ENCODE measurements around the gene DENND4B.
A peak's percentile ranks its signal among the peaks of the same experiment; 100 is the strongest.

Gene DENND4B

GRCh38 chr1:153945795-153946621 lies 510 bp downstream of the DENND4B start:
- H3K4me3 ChIP-seq (ENCODE audit: low read depth, low read length), result peak overlapping the region; percentile 61
- H3K9me3 ChIP-seq (ENCODE audit: severe bottlenecking), result no peaks in the 10 kb centered on the region
- DNase-seq, result peak; percentile 78
- peak overlapping the region; percentile 77 for H3K27ac ChIP-seq
- H3K36me3 ChIP-seq, result peaks cover 82% of the 10 kb centered on the region
- no peaks in the 10 kb centered on the region for H3K27me3 ChIP-seq (ENCODE audit: insufficient read depth, low read depth, severe bottlenecking)
- no peak for TF ChIP-seq CTCF (IDR thresholded peaks at IDR 0.05; ENCODE audit: low read depth, low read length)

GRCh38 chr1:153945131-153945794 lies 1.3 kb downstream of the DENND4B start:
- Histone ChIP-seq H3K9me3 (ENCODE audit: severe bottlenecking) (no peaks in the 10 kb centered on the region), H3K36me3 (peaks cover 82% of the 10 kb centered on the region), H3K4me3 (ENCODE audit: low read depth, low read length) (peak overlapping the region; percentile 61), H3K27ac (peak overlapping the region; percentile 77), H3K27me3 (ENCODE audit: insufficient read depth, low read depth, severe bottlenecking) (no peaks in the 10 kb centered on the region)
- TF ChIP-seq CTCF (IDR thresholded peaks at IDR 0.05; ENCODE audit: low read depth, low read length), result no peak
- no peak for DNase-seq

- Histone ChIP-seq H3K27ac (no peak overlapping the region), H3K27me3 (ENCODE audit: insufficient read depth, low read depth, severe bottlenecking) (no peaks in the 10 kb centered on the region), H3K9me3 (ENCODE audit: severe bottlenecking) (no peaks in the 10 kb centered on the region), H3K36me3 (peaks cover 82% of the 10 kb centered on the region), H3K4me3 (ENCODE audit: low read depth, low read length) (no peak overlapping the region)
- no peak for DNase-seq
- TF ChIP-seq CTCF (IDR thresholded peaks at IDR 0.05; ENCODE audit: low read depth, low read length), result no peak
These were observed 1.7 kb downstream of the DENND4B start for GRCh38 chr1:153944827-153945117.

GRCh38 chr1:153944005-153944826 lies 2.3 kb downstream of the DENND4B start:
- H3K9me3 ChIP-seq (ENCODE audit: severe bottlenecking), result no peaks in the 10 kb centered on the region
- TF ChIP-seq CTCF (IDR thresholded peaks at IDR 0.05; ENCODE audit: low read depth, low read length), result no peak
- no peaks in the 10 kb centered on the region for H3K27me3 ChIP-seq (ENCODE audit: insufficient read depth, low read depth, severe bottlenecking)
- peaks cover 82% of the 10 kb centered on the region for H3K36me3 ChIP-seq
- no peak overlapping the region for H3K27ac ChIP-seq
- DNase-seq, result no peak
- no peak overlapping the region for H3K4me3 ChIP-seq (ENCODE audit: low read depth, low read length)

GRCh38 chr1:153942766-153943549 lies 3.6 kb downstream of the DENND4B start:
- H3K9me3 ChIP-seq (ENCODE audit: severe bottlenecking), result no peaks in the 10 kb centered on the region
- H3K4me3 ChIP-seq (ENCODE audit: low read depth, low read length), result no peak overlapping the region
- H3K27ac ChIP-seq, result no peak overlapping the region
- DNase-seq, result no peak
- H3K36me3 ChIP-seq, result peaks cover 80% of the 10 kb centered on the region
- TF ChIP-seq CTCF (IDR thresholded peaks at IDR 0.05; ENCODE audit: low read depth, low read length), result no peak
- H3K27me3 ChIP-seq (ENCODE audit: insufficient read depth, low read depth, severe bottlenecking), result no peaks in the 10 kb centered on the region
